EH (cell line): ENCODE data around the gene ITPR3.
A peak's percentile ranks its signal among the peaks of the same experiment; 100 is the strongest.

Source experiments
- DNase-seq: peaks from one replicate; pipeline ENCODE4 v3.0.0-alpha.2; 2015; ENCODE audit warnings: low read depth

ITPR3 gene

GRCh38 chr6:33638556-33638955 lies 17.4 kb downstream of the ITPR3 start:
- no peak for DNase-seq

DNA sequence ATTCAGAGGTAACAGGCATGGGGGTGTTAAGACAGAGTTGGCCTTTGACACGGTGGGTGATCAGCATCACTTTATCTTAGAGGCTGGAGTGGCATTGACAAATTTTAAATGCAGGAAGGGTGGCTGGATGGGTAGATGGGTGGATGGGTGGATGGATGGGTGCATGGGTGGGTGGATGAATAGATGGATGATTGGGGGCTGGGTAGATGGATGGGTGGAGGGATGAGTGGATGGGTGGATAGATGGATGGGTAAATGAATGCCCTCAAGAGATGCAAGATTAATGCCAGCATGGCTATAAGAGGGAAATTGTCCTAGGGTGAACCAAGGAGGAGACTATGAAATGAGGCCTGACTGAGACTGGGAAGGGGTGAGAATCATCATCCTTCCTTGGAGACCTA lies 18.4 kb downstream of the ITPR3 start:
- no peak for DNase-seq

- DNase-seq, result no peak
Observed at GRCh38 chr6:33640361-33640760, 19.2 kb downstream of the ITPR3 start.

DNA sequence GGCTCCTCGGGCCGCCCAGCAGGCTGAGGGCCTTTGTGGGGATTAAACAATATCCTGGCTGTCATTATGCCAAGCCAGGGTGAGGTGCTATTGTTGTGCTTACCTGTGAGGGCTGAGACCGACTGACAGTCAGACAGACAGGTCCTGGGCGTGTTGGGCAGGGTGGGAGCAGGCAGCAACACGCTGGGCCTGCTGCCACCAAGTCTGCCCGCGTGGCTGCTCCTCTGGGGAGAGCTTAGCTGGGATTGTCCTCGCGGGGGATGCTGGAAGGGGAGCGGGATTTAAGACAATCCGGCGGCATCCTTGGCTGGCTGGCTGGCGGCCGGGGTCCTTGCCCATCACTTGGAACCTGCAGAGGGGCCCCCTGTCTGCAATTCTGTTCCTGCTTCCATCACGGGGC lies 20.0 kb downstream of the ITPR3 start:
- no peak for DNase-seq

DNA sequence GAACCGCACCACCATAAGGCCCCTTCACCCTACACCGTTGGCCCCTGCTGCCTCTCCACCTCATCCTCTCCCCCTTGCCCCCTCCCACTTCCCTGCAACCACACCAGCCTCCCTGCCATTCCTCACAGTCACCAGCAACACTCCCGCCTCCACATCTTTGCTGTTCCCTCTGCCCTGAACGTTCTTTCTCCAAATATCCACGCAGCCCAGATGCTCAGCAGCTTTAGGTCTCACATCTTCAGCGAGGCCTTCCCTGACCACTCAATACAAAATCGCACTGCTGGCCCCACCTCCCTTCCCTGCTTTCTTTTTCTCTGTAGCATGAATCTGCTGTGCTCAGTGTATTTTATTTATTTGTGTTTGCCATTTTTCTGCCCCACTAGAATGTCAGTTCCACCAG lies 20.5 kb downstream of the ITPR3 start:
- DNase-seq, result no peak

DNA sequence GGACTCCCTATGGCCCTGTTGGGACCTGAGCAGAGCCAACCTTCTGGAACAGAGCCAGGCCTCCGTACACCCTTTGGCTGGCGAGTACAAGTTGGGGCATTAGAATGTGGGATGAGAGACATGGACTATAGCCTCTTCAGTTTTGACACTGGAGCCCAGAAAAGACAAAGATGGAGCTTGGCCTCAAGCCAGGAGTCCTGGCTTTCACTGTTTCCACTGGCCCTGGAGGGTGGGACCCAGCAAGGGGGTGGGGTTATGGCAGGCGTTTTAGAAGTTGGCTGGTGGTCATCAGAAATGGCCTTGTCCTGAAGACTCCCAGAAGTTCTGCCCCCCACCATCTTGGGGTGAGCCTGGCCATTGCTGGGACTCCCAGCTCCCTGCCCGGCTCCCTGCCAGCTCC lies 21.8 kb downstream of the ITPR3 start:
- DNase-seq, result no peak

DNA sequence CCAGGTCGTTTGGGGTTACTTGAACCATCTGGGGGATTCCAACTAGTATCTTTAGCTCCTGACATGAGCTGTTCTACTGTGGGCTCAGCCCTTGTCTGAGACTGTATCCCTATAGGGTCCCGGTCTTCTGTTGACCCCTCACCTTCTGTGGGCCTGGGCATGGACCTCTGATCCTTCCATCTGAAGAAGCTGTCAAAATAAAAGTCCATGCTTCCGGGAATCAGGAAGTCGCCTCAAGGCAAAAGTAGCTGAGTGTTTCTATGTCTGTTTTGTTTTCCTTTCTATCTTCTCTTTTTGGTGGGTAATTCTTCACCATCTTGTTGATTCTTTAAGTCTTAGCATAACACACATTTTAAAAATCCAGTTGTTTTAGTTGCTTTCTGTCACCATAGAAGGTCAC lies 30.3 kb downstream of the ITPR3 start:
- DNase-seq, result no peak

- no peak for DNase-seq
Observed at GRCh38 chr6:33652002-33652401, 30.9 kb downstream of the ITPR3 start.

DNA sequence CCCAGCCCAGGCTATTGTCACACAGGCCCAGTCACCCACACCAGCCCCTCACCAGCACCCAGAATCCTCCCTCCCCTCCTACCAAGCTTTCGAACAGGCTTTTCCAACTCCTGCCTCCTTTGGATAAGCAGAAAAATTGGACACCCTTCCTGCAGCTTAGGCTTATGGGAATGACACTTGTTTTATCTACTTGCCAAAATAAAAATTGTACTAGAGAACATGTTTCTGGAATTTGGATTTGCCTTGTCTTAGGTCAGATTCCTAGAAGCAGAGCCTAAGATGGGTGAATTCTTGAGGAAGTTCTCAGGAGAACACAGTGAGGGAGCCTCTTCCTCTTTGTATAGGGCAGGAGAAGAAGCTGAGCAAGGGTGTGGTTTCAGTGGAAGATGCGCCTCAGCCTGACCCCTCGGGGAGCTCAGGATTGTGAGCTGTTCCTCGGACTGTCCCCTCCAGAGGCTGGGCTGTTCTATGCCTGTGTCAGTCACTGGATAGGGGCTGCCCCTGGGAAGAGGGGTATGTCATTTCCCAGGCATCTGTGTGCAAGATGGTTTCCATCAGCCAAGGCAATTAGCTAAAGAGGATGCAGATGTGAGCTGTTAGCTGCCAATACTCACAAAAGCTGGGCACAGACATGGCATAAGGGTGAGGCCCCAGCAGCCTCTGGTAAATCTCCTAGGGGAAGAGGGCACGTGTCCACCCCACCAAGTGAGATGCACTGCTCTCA lies 33.9 kb downstream of the ITPR3 start:
- DNase-seq, result peak; percentile 61

GRCh38 chr6:33656844-33657243 lies 35.7 kb downstream of the ITPR3 start:
- DNase-seq, result no peak

DNA sequence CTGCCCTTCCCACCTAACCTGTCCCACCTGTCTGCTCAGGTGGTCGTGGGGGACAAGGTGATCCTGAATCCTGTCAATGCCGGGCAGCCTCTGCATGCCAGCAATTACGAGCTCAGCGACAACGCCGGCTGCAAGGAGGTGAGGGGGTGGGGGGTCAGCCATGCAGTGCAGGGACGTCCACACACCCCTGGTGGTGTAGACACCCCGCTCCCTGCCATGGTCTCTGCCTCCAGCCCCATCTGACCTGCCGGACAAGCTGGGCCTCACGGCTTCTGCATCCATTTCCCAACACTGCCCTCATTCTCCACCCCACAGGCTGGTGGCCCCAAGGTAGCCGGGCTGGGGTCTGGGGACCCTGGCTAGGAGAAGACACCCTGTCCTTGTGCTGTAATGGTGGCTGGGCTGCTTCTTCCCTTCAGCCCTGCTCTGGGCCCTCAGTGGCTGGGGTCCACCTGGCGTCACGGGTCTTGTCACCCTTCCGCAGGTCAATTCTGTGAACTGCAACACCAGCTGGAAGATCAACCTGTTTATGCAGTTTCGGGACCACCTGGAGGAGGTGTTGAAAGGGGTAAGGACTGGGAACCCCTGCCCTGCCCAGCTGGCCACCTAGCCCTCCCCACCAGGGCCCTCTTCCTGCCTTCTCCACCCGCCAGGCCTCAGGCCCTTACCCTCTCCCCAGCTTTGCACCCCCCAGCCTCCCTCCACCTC lies 38.0 kb downstream of the ITPR3 start:
- DNase-seq, result no peak

DNA sequence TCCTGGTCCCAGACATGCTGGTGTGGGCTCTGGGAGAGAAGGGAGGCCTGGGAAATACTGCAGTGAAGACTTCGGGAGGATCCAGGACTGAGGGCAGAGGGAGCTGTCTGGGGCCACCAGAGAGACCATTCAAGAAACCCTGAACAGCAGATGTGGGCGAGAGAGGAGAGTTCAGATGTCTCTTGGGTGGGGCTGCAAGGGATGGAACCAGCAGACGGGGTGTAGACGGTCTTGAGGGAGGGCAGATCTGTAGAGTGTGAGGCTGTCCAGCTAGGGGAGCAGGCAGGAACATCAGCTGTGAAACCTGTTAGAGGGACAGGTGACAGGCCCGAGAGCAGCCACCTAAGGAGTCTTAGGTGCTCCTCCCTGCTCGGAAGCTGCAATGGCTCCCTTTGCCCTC lies 38.9 kb downstream of the ITPR3 start:
- no peak for DNase-seq

GRCh38 chr6:33661106-33661838 lies 40.1 kb downstream of the ITPR3 start:
- no peak for DNase-seq

GRCh38 chr6:33662318-33662717 lies 41.2 kb downstream of the ITPR3 start:
- DNase-seq, result no peak

- DNase-seq, result no peak
Observed at GRCh38 chr6:33663028-33663427, 41.9 kb downstream of the ITPR3 start.

- no peak for DNase-seq
Observed at GRCh38 chr6:33663727-33664449, 42.8 kb downstream of the ITPR3 start.

GRCh38 chr6:33664506-33665057 lies 43.5 kb downstream of the ITPR3 start:
- no peak for DNase-seq

- DNase-seq, result no peak
Observed at GRCh38 chr6:33665957-33666356, 44.8 kb downstream of the ITPR3 start.

DNA sequence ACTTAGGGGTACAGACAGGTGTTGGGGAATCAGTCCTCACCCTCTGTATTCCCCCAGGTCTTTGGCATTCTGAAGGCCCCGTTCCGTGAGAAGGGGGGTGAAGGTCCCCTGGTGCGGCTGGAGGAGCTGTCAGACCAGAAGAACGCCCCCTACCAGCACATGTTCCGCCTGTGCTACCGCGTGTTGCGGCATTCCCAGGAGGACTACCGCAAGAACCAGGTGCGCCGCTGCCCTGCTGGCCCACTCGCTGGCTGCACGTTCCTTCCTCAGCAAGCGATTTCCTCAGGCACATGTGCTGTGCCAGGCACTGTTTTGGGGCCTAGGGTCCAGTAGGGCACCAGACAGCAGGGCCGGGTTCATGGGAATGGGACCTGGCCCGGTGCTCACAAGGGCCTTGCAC lies 46.0 kb downstream of the ITPR3 start:
- no peak for DNase-seq

DNA sequence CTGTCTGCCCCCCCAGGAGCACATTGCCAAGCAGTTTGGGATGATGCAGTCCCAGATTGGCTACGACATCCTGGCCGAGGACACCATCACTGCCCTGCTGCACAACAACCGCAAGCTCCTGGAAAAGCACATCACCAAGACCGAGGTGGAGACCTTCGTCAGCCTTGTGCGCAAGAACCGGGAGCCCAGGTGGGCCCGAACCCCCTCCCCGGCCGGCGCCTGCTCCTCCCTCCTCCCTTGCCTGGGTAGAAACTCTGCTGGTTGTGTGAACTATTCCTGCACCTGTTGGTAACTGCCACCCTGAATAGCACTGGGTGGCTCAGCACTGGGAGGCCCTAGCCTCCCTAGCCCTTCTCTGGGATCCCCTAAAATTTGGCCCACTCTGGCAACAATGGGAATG lies 46.7 kb downstream of the ITPR3 start:
- DNase-seq, result no peak

GRCh38 chr6:33668328-33668727 lies 47.2 kb downstream of the ITPR3 start:
- DNase-seq, result no peak

DNA sequence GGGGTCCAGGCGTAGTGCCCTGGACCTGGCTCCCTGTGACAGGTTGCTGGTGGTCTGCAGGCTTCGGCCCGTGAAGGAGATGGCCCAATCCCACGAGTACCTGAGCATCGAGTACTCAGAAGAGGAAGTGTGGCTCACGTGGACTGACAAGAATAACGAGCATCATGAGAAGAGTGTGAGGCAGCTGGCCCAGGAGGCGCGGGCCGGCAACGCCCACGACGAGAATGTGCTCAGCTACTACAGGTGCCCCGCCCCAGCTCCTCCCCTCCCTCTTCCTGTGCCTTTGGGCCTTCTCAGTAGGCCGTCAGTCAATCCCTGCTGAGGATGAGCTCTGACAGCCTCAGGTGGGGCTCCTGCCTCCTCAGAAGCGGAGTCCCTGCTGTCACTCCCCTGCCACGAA lies 47.8 kb downstream of the ITPR3 start:
- DNase-seq, result no peak
